GM12878 (cell line): Measurements from ENCODE around the gene EXOC3L4. TPM values are rescaled to one million over a fixed set of nuclear protein-coding genes. Genes with fewer than 3 reads are reported as not detected.

Source experiments
- ATAC-seq: fragments of 200-7000 bp; cut with Tn5 transposase; 3 replicates; pipeline ENCODE4 v1.9.1; 2020; ENCODE audit warnings: mild to moderate bottlenecking, moderate library complexity
- BruUV-seq: library from RNA; stranded (reverse); fragments of 400-500 nt; replicated peaks from 2 replicates; lab custom pipeline; 2021; lab: Mats Ljungman, UMichigan
- CTCF ChIA-PET: fragments of 300-600 bp; sonication (Branson Sonifier 250); formaldehyde crosslinking; extraction: SDS; loops from one replicate; lab custom pipeline; 2021; ENCODE audit warnings: inconsistent platforms; lab: Yijun Ruan, JAX
- POLR2A ChIA-PET: fragments of 350-600 bp; formaldehyde crosslinking; extraction: SDS; loops from one replicate; lab custom pipeline; 2021; ENCODE audit warnings: inconsistent platforms; lab: Charles Lee
- RAD21 ChIA-PET: fragments of 300-600 bp; sonication (Branson Sonifier 250); formaldehyde crosslinking; loops from one replicate; lab custom pipeline; 2023; ENCODE audit warnings: antibody characterized with exemption; ENCODE audit not compliant: unreplicated experiment; lab: Charles Lee
- SMC1A ChIA-PET: fragments of 300-600 bp; sonication (Branson Sonifier 250); formaldehyde crosslinking; loops from one replicate; lab custom pipeline; 2023; ENCODE audit not compliant: unreplicated experiment, uncharacterized antibody; lab: Charles Lee
- DNase-seq: peaks from one replicate; pipeline ENCODE4 v3.0.0-alpha.2; 2011; ENCODE audit warnings: low read depth, low spot score
- FAIRE-seq: peaks from 3 replicates; lab custom pipeline; 2011; peaks lifted over from hg19 to GRCh38; lab: Jason Lieb, UNC
- H2AFZ ChIP-seq: 2 replicates; pipeline ENCODE4 v1.6.0; 2011; ENCODE audit warnings: low read depth, low read length, control low read depth; ENCODE audit not compliant: control insufficient read depth
- H3K27ac ChIP-seq: 2 replicates; pipeline ENCODE4 v1.5.1; 2011; ENCODE audit warnings: control low read depth; ENCODE audit not compliant: control insufficient read depth, insufficient read depth
- H3K27me3 ChIP-seq, 2 experiments: replicated peaks in 1 of 2; 2 replicates each; pipeline versions ENCODE4 v1.6.0 to v1.6.1; 2011; ENCODE audit warnings: low read length in 1 of 2; ENCODE audit not compliant: control insufficient read depth in 2 of 2, insufficient read depth in 2 of 2
- H3K36me3 ChIP-seq, 2 experiments: 2 replicates each; pipeline ENCODE4 v1.5.1; 2011; ENCODE audit warnings: low read length in 1 of 2; ENCODE audit not compliant: control insufficient read depth in 2 of 2, insufficient read depth in 2 of 2
- H3K4me1 ChIP-seq: 2 replicates; pipeline ENCODE4 v1.6.1; 2011; ENCODE audit warnings: mild to moderate bottlenecking, low read length, moderate library complexity, mixed read lengths; ENCODE audit not compliant: control insufficient read depth, insufficient read depth
- H3K4me2 ChIP-seq: 2 replicates; pipeline ENCODE4 v1.6.0; 2011; ENCODE audit warnings: control low read depth; ENCODE audit not compliant: control insufficient read depth, insufficient read depth
- H3K4me3 ChIP-seq: fragments of 200-600 bp; sonication (generic); 2 replicates; pipeline ENCODE4 v1.5.1; 2016
- H3K79me2 ChIP-seq: 2 replicates; pipeline ENCODE4 v1.6.0; 2011; ENCODE audit warnings: low read length; ENCODE audit not compliant: control insufficient read depth, insufficient read depth
- H3K9ac ChIP-seq: 2 replicates; pipeline ENCODE4 v1.8.0; 2011; ENCODE audit warnings: low read length, control low read depth, mixed read lengths; ENCODE audit not compliant: control insufficient read depth, insufficient read depth
- H3K9me3 ChIP-seq: replicated peaks from 3 replicates; pipeline ENCODE4 v1.5.1; 2011; ENCODE audit warnings: mild to moderate bottlenecking, low read length; ENCODE audit not compliant: control insufficient read depth, insufficient read depth
- H4K20me1 ChIP-seq: 2 replicates; pipeline ENCODE4 v1.6.0; 2011; ENCODE audit not compliant: control insufficient read depth, insufficient read depth
- E2F8 ChIP-seq: fragments of 450-650 bp; IDR thresholded peaks from 2 replicates; pipeline ENCODE4 v1.6.1; 2018; ENCODE audit warnings: mild to moderate bottlenecking, low read depth, moderate library complexity; ENCODE audit not compliant: partially characterized antibody
- HCFC1 ChIP-seq: fragments of 150-350 bp; IDR thresholded peaks from 2 replicates; pipeline ENCODE4 v1.6.1; 2014; ENCODE audit warnings: low read length
- MEF2B ChIP-seq: fragments of 450-650 bp; IDR thresholded peaks from 2 replicates; pipeline ENCODE4 v1.6.1; 2018; ENCODE audit warnings: mild to moderate bottlenecking, moderate library complexity; ENCODE audit not compliant: partially characterized antibody, poor library complexity, severe bottlenecking
- PAX8 ChIP-seq: fragments of 450-650 bp; IDR thresholded peaks from 2 replicates; pipeline ENCODE4 v1.6.1; 2017; ENCODE audit warnings: mild to moderate bottlenecking, moderate library complexity
- PML ChIP-seq: IDR thresholded peaks from 2 replicates; pipeline ENCODE4 v1.6.1; 2012; ENCODE audit warnings: low read length, inconsistent platforms
- POLR2AphosphoS5 ChIP-seq: IDR thresholded peaks from 2 replicates; pipeline ENCODE4 v1.6.1; 2011; ENCODE audit warnings: mild to moderate bottlenecking, low read length, inconsistent platforms
- RUNX3 ChIP-seq: IDR thresholded peaks from 2 replicates; pipeline ENCODE4 v1.6.1; 2012; ENCODE audit warnings: low read length, inconsistent platforms
- SKIL ChIP-seq: fragments of 450-650 bp; IDR thresholded peaks from 2 replicates; pipeline ENCODE4 v1.6.1; 2017; ENCODE audit warnings: mild to moderate bottlenecking, low read depth, inconsistent platforms; ENCODE audit not compliant: poor library complexity, severe bottlenecking
- TAF1 ChIP-seq: IDR thresholded peaks from 2 replicates; pipeline ENCODE4 v1.6.1; 2011; ENCODE audit warnings: mild to moderate bottlenecking, low read depth, low read length, borderline replicate concordance
- TCF12 ChIP-seq: IDR thresholded peaks from 2 replicates; pipeline ENCODE4 v1.6.1; 2011; ENCODE audit warnings: low read depth, mild to moderate bottlenecking, low read length
- TCF7 ChIP-seq: IDR thresholded peaks from 2 replicates; pipeline ENCODE4 v1.6.1; 2014; ENCODE audit warnings: antibody characterized with exemption, borderline replicate concordance
- ZNF217 ChIP-seq: fragments of 450-650 bp; IDR thresholded peaks from 2 replicates; pipeline ENCODE4 v1.6.1; 2017; ENCODE audit warnings: antibody characterized with exemption, mild to moderate bottlenecking
- WGBS: methylation state at CpG from one replicate; pipeline ENCODE4 v1.1.6; 2016; ENCODE audit warnings: low lambda C conversion rate; ENCODE audit not compliant: insufficient replicate concordance, insufficient coverage; ENCODE audit errors: missing lambda C conversion rate; 5-methylcytosine and 5-hydroxymethylcytosine counted together
- in situ Hi-C: fragments of 300-500 bp; cut with MboI; formaldehyde crosslinking; loops from 9 replicates; pipeline ENCODE4 v1.14.3; 2018; ENCODE audit warnings: mixed read lengths
- intact Hi-C: fragments of 100-400 bp; cut with micrococcal nuclease; formaldehyde crosslinking; loops from one replicate; pipeline ENCODE4 v1.14.2; 2022; ENCODE audit not compliant: unreplicated experiment
- polyA plus RNA-seq, 11 experiments: library from polyadenylated mRNA; depleted of rRNA in 4 of 11; unstranded in 6 of 11; stranded (reverse) in 5 of 11; fragments of >200 nt; fragmentation: Nextera tagmentation in 4 of 11; fragmentation: Illumina TruSeq in 1 of 11; extraction: Ambion mirVana in 4 of 11; extraction: Trizol in 1 of 11; gene quantifications; 1 replicate in 1 of 11; 2 replicates in 10 of 11; pipeline versions ENCODE4 v1.2.1 to v1.2.3, GENCODE V29; 2011 to 2016; ENCODE audit warnings: inconsistent platforms in 2 of 11, missing spikeins in 2 of 11, low read depth in 1 of 11
- total RNA-seq, 4 experiments: library from RNA; depleted of rRNA in 3 of 4; stranded (reverse); fragments of >200 nt in 3 of 4; fragmentation: Illumina TruSeq in 1 of 4; extraction: Trizol in 1 of 4; gene quantifications; 2 replicates each; pipeline versions ENCODE4 v1.2.1 to v1.2.3, GENCODE V29; 2013 to 2021
- TF ChIP-seq, protein P1 (sequence below): fragments of 450-650 bp; IDR thresholded peaks from 2 replicates; pipeline ENCODE4 v1.6.1; 2017; ENCODE audit warnings: borderline replicate concordance
- TF ChIP-seq, protein P2 (sequence below): IDR thresholded peaks from 2 replicates; pipeline ENCODE4 v1.6.1; 2011; ENCODE audit warnings: low read depth, low read length, improper control_type of control experiment, borderline replicate concordance

The EXOC3L4 gene
- total and polyA plus RNA-seq, 10 of the 15 experiments (the other 5 are each of a cell fraction or from before 2014, with no cell fraction given) = not detected

- Histone ChIP-seq H4K20me1 (no peaks in the 10 kb centered on the region), H3K36me3 (peaks cover 8 to 9% of the 10 kb centered on the region in 2 experiments; a peak in 3 of 4 replicates), H3K4me2 (no peak overlapping the region), H3K79me2 (peaks cover 11% of the 10 kb centered on the region), H3K27me3 (no peaks in the 10 kb centered on the region), H3K4me3 (no peak overlapping the region), H3K9ac (no peak overlapping the region), H2AFZ (no peak overlapping the region), H3K27ac (no peak overlapping the region), H3K9me3 (no peaks in the 10 kb centered on the region), H3K4me1 (no peaks in the 10 kb centered on the region; the same call in 1 of the 2 replicates)
- ATAC-seq = no peak
- no TSS peak for BruUV-seq
- ChIA-PET POLR2A (interaction anchor here (0.8 kb wide), 1 partner anchor 13 kb away, joined by 3 read pairs; no protein-coding TSS in a partner anchor), RAD21 (interaction anchor here (0.7 to 1.4 kb wide), 2 partner anchors 11 to 24 kb away, joined by 3 to 4 read pairs; no protein-coding TSS in a partner anchor), CTCF (interaction anchor here (1.0 to 3.0 kb wide), 3 partner anchors 11 to 225 kb away, joined by 3 to 12 read pairs (median 9); no protein-coding TSS in a partner anchor), SMC1A (interaction anchor here (3.2 kb wide), 1 partner anchor 11 kb away, joined by 9 read pairs; no protein-coding TSS in a partner anchor)
- no peak for FAIRE-seq
- in situ Hi-C loops = no loop called here
- WGBS = 88% methylated on average over 11 of the region's 12 CpGs
- intact Hi-C loops = no loop called here
- DNase-seq = no peak
- TF ChIP-seq TAF1 = no peak
- no peak for TF ChIP-seq HCFC1
- no peak for TF ChIP-seq POLR2AphosphoS5
- TF ChIP-seq, protein P1, sequence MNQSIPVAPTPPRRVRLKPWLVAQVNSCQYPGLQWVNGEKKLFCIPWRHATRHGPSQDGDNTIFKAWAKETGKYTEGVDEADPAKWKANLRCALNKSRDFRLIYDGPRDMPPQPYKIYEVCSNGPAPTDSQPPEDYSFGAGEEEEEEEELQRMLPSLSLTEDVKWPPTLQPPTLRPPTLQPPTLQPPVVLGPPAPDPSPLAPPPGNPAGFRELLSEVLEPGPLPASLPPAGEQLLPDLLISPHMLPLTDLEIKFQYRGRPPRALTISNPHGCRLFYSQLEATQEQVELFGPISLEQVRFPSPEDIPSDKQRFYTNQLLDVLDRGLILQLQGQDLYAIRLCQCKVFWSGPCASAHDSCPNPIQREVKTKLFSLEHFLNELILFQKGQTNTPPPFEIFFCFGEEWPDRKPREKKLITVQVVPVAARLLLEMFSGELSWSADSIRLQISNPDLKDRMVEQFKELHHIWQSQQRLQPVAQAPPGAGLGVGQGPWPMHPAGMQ = no peak
- no peak for TF ChIP-seq TCF7
- no peak for TF ChIP-seq SKIL
- TF ChIP-seq MEF2B = no peak
- TF ChIP-seq PAX8 = no peak
- TF ChIP-seq ZNF217 = no peak
- TF ChIP-seq E2F8 = no peak
- TF ChIP-seq RUNX3 = no peak
- no peak for TF ChIP-seq TCF12
- TF ChIP-seq, protein P2, sequence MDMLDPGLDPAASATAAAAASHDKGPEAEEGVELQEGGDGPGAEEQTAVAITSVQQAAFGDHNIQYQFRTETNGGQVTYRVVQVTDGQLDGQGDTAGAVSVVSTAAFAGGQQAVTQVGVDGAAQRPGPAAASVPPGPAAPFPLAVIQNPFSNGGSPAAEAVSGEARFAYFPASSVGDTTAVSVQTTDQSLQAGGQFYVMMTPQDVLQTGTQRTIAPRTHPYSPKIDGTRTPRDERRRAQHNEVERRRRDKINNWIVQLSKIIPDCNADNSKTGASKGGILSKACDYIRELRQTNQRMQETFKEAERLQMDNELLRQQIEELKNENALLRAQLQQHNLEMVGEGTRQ = no peak
- TF ChIP-seq PML = no peak
Observed at GRCh38 chr14:103129301-103130016, 34.9 kb downstream of the EXOC3L4 start.
